HepG2 (cell line): ENCODE results near the gene ZNF526. TPM values are rescaled to one million over a fixed set of nuclear protein-coding genes. Genes with fewer than 3 reads are reported as not detected.

Experiments
- CEBPB ChIP-seq: IDR thresholded peaks from 2 replicates; pipeline ENCODE4 v1.6.1; 2011; ENCODE audit warnings: low read depth, low read length, improper control_type of control experiment, borderline replicate concordance
- KAT2B ChIP-seq: fragments of 150-350 bp; IDR thresholded peaks from 2 replicates; pipeline ENCODE4 v1.6.1; 2014; ENCODE audit warnings: low read depth, low read length, borderline replicate concordance
- TBL1XR1 ChIP-seq: fragments of 150-350 bp; IDR thresholded peaks from 2 replicates; pipeline ENCODE4 v1.6.1; 2014; ENCODE audit warnings: borderline replicate concordance, low read length; ENCODE audit not compliant: partially characterized antibody
- YEATS2 ChIP-seq: sonication (generic); formaldehyde crosslinking; IDR thresholded peaks from 2 replicates; pipeline ENCODE4 v1.4.0; 2020; ENCODE audit warnings: missing genetic modification reagents, borderline replicate concordance
- ZFP41 ChIP-seq: sonication (generic); formaldehyde crosslinking; IDR thresholded peaks from 2 replicates; pipeline ENCODE4 v1.4.0; 2020; ENCODE audit warnings: mild to moderate bottlenecking, missing genetic modification reagents, borderline replicate concordance
- ZNF383 ChIP-seq: sonication (generic); formaldehyde crosslinking; IDR thresholded peaks from 2 replicates; pipeline ENCODE4 v1.4.0; 2020; ENCODE audit warnings: missing genetic modification reagents, mild to moderate bottlenecking, borderline replicate concordance
- polyA plus RNA-seq, 8 experiments: library from polyadenylated mRNA; depleted of rRNA in 3 of 8; stranded (reverse) in 7 of 8; unstranded in 1 of 8; fragments of >200 nt; fragmentation: Illumina TruSeq in 4 of 8; extraction: Trizol in 4 of 8; gene quantifications; 2 replicates each; pipeline versions ENCODE4 v1.2.1 to v1.2.3, GENCODE V29; 2011 to 2016; ENCODE audit warnings: low read depth in 4 of 8, missing spikeins in 1 of 8, mixed read lengths in 1 of 8; ENCODE audit not compliant: insufficient read depth in 1 of 8
- total RNA-seq, 5 experiments: library from RNA; depleted of rRNA; stranded (reverse); fragments of >200 nt; fragmentation: Illumina TruSeq; extraction: Trizol; gene quantifications; 2 replicates each; pipeline ENCODE4 v1.2.3, GENCODE V29; 2016; ENCODE audit warnings: low read depth in 1 of 5
- TF ChIP-seq, protein P1 (sequence below): sonication (generic); formaldehyde crosslinking; IDR thresholded peaks from 2 replicates; pipeline ENCODE4 v1.4.0; 2020; ENCODE audit warnings: mild to moderate bottlenecking, missing genetic modification reagents
- TF ChIP-seq, protein P2 (sequence below): sonication (generic); formaldehyde crosslinking; IDR thresholded peaks from 2 replicates; pipeline ENCODE4 v1.5.1; 2020; ENCODE audit warnings: mild to moderate bottlenecking, missing genetic modification reagents, borderline replicate concordance
- TF ChIP-seq, protein P3 (sequence below): sonication (generic); formaldehyde crosslinking; IDR thresholded peaks from 2 replicates; pipeline ENCODE4 v1.4.0; 2020; ENCODE audit warnings: missing genetic modification reagents
- TF ChIP-seq, protein P4 (sequence below): sonication (generic); formaldehyde crosslinking; IDR thresholded peaks from 2 replicates; pipeline ENCODE4 v1.5.0; 2020; ENCODE audit warnings: mild to moderate bottlenecking, missing genetic modification reagents, moderate library complexity
- TF ChIP-seq, protein P5 (sequence below): sonication (generic); formaldehyde crosslinking; IDR thresholded peaks from 2 replicates; pipeline ENCODE4 v1.8.0; 2022; ENCODE audit warnings: missing genetic modification reagents, mild to moderate bottlenecking, moderate library complexity, borderline replicate concordance

The ZNF526 gene
- total and polyA plus RNA-seq, 2 of the 13 experiments (the other 11 are each of a cell fraction or from before 2014, with no cell fraction given): 3.3 to 8.4 TPM

DNA sequence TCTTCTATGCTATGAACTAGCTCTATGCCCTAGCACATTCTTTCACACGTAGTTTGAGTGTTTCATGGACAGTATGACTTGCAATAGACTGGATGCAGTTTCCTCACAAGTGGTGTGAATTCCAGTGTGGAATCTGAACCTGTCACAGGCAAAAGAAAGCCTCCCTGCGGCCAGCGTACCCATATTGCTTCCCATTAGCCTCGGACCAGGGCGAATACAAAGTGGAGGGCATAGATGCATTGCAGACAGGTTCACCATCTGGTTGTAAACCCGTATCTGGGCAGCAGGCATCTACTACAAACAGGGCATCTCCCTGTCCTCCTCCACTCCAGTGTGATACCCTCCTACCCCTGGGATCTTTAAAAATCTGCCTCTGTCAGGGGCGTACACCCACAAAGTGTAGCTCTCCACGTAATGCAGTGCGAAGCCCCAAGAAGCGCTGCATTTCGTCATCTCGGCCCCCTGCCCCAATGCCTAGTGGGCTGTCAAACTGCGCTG is 47.6 kb downstream of the ZNF526 start (continued):
- TF ChIP-seq, protein P1, sequence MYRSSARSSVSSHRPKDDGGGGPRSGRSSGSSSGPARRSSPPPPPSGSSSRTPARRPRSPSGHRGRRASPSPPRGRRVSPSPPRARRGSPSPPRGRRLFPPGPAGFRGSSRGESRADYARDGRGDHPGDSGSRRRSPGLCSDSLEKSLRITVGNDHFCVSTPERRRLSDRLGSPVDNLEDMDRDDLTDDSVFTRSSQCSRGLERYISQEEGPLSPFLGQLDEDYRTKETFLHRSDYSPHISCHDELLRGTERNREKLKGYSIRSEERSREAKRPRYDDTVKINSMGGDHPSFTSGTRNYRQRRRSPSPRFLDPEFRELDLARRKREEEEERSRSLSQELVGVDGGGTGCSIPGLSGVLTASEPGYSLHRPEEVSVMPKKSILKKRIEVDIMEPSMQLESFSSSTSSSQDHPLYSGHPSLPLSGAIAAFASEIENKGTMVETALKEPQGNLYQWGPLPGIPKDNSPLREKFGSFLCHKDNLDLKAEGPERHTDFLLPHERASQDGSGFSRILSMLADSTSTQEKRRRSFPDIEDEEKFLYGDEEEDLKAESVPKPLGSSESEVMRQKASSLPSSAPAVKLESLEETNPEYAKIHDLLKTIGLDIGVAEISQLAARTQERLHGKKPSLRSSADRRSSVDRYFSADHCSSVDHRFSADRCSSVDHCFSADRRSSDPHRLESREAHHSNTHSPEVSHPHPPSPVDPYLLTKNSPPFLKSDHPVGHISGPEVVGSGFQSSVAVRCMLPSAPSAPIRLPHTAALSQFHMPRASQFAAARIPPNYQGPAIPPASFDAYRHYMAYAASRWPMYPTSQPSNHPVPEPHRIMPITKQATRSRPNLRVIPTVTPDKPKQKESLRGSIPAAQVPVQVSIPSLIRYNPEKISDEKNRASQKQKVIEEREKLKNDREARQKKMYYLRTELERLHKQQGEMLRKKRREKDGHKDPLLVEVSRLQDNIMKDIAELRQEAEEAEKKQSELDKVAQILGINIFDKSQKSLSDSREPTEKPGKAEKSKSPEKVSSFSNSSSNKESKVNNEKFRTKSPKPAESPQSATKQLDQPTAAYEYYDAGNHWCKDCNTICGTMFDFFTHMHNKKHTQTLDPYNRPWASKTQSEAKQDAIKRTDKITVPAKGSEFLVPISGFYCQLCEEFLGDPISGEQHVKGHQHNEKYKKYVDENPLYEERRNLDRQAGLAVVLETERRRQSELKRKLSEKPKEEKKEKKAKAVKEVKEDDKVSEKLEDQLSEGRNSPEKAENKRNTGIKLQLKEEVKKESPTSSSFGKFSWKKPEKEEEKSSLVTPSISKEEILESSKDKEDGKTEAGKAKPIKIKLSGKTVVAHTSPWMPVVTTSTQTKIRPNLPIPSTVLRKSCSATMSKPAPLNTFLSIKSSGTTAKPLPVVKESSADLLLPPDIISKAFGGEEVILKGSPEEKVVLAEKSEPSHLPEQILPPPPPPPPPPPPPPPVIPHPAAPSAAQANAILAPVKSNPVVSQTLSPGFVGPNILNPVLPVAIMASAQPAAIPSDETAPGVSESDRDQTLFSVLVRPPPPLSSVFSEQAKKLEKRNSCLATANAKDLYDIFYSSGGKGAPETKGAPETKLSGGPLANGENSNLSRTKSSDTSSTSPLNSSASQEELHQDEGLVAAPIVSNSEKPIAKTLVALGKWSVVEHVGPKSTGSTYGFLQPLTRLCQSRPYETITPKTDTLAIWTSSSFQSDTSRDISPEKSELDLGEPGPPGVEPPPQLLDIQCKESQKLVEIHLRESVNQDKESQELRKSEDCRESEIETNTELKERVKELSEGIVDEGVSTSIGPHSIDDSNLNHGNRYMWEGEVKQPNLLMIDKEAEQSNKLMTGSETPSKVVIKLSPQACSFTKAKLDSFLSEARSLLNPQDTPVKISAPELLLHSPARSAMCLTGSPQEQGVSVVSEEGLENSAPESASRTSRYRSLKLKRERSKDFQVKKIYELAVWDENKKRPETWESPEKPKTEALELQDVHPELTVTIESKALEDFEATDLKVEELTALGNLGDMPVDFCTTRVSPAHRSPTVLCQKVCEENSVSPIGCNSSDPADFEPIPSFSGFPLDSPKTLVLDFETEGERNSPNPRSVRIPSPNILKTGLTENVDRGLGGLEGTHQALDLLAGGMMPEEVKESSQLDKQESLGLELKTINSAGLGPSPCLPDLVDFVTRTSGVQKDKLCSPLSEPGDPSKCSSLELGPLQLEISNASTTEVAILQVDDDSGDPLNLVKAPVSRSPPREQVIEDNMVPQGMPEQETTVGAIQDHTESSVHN: peak; percentile 77; the same call in 1 of the 2 replicates
- TF ChIP-seq, protein P2, sequence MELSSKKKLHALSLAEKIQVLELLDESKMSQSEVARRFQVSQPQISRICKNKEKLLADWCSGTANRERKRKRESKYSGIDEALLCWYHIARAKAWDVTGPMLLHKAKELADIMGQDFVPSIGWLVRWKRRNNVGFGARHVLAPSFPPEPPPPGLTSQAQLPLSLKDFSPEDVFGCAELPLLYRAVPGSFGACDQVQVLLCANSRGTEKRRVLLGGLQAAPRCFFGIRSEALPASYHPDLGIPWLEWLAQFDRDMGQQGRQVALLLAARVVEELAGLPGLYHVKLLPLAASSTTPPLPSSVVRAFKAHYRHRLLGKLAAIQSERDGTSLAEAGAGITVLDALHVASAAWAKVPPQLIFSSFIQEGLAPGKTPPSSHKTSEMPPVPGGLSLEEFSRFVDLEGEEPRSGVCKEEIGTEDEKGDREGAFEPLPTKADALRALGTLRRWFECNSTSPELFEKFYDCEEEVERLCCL: 0 out of 2 replicates have a peak, but pooled peaks have one; percentile 46
- TF ChIP-seq KAT2B (no peak), TBL1XR1 (peak; percentile 3), ZFP41 (no peak), YEATS2 (CRISPR knock-in tag) (peak; percentile 13; the same call in 1 of the 2 replicates), CEBPB (0 out of 2 replicates have a peak, but pooled peaks have one; percentile 20), ZNF383 (CRISPR knock-in tag) (0 out of 2 replicates have a peak, but pooled peaks have one; percentile 47)
- TF ChIP-seq, protein P3, sequence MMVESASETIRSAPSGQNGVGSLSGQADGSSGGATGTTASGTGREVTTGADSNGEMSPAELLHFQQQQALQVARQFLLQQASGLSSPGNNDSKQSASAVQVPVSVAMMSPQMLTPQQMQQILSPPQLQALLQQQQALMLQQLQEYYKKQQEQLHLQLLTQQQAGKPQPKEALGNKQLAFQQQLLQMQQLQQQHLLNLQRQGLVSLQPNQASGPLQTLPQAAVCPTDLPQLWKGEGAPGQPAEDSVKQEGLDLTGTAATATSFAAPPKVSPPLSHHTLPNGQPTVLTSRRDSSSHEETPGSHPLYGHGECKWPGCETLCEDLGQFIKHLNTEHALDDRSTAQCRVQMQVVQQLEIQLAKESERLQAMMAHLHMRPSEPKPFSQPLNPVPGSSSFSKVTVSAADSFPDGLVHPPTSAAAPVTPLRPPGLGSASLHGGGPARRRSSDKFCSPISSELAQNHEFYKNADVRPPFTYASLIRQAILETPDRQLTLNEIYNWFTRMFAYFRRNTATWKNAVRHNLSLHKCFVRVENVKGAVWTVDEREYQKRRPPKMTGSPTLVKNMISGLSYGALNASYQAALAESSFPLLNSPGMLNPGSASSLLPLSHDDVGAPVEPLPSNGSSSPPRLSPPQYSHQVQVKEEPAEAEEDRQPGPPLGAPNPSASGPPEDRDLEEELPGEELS (CRISPR knock-in tag): no peak
- TF ChIP-seq, protein P4, sequence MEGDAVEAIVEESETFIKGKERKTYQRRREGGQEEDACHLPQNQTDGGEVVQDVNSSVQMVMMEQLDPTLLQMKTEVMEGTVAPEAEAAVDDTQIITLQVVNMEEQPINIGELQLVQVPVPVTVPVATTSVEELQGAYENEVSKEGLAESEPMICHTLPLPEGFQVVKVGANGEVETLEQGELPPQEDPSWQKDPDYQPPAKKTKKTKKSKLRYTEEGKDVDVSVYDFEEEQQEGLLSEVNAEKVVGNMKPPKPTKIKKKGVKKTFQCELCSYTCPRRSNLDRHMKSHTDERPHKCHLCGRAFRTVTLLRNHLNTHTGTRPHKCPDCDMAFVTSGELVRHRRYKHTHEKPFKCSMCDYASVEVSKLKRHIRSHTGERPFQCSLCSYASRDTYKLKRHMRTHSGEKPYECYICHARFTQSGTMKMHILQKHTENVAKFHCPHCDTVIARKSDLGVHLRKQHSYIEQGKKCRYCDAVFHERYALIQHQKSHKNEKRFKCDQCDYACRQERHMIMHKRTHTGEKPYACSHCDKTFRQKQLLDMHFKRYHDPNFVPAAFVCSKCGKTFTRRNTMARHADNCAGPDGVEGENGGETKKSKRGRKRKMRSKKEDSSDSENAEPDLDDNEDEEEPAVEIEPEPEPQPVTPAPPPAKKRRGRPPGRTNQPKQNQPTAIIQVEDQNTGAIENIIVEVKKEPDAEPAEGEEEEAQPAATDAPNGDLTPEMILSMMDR (CRISPR knock-in tag): 0 out of 2 replicates have a peak, but pooled peaks have one; percentile 2
- TF ChIP-seq, protein P5, sequence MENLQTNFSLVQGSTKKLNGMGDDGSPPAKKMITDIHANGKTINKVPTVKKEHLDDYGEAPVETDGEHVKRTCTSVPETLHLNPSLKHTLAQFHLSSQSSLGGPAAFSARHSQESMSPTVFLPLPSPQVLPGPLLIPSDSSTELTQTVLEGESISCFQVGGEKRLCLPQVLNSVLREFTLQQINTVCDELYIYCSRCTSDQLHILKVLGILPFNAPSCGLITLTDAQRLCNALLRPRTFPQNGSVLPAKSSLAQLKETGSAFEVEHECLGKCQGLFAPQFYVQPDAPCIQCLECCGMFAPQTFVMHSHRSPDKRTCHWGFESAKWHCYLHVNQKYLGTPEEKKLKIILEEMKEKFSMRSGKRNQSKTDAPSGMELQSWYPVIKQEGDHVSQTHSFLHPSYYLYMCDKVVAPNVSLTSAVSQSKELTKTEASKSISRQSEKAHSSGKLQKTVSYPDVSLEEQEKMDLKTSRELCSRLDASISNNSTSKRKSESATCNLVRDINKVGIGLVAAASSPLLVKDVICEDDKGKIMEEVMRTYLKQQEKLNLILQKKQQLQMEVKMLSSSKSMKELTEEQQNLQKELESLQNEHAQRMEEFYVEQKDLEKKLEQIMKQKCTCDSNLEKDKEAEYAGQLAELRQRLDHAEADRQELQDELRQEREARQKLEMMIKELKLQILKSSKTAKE (CRISPR knock-in tag): no peak
